Kidney (tissue), 14 donors: Measurements from ENCODE around the gene RFTN2. TPM values are rescaled to one million over a fixed set of nuclear protein-coding genes. Genes with fewer than 3 reads are reported as not detected.
"Not testable (repeated sequence)": the region's sequence is repeated elsewhere in the genome, so short reads cannot be mapped to it uniquely, and the experiment has no call there.

Source experiments
- DNase-seq, 5 donors: peaks; one replicate each; pipeline ENCODE4 v3.0.0-alpha.2; 2013 to 2020
- FAIRE-seq: peaks from 2 replicates; lab custom pipeline; 2012; peaks lifted over from hg19 to GRCh38; lab: Jason Lieb, UNC
- H3K27ac ChIP-seq, 2 donors: one replicate each; pipeline ENCODE4 v1.7.0; 2013; ENCODE audit warnings: low read depth in 2 of 2, low read length in 2 of 2, inconsistent platforms in 1 of 2
- H3K27me3 ChIP-seq: one replicate; pipeline ENCODE4 v1.7.1; 2013; ENCODE audit warnings: low read length, inconsistent platforms; ENCODE audit not compliant: control insufficient read depth, insufficient read depth
- H3K36me3 ChIP-seq, 3 donors: one replicate each; pipeline versions ENCODE4 v1.7.0 to v1.7.1; 2013; ENCODE audit warnings: low read length in 3 of 3, control low read depth in 1 of 3, inconsistent platforms in 1 of 3; ENCODE audit not compliant: insufficient read depth in 3 of 3, control insufficient read depth in 2 of 3
- H3K4me1 ChIP-seq, 3 donors: one replicate each; pipeline versions ENCODE4 v1.7.0 to v1.7.1; 2013; ENCODE audit warnings: low read length in 3 of 3, inconsistent platforms in 1 of 3, low read depth in 1 of 3; ENCODE audit not compliant: control insufficient read depth in 2 of 3, insufficient read depth in 2 of 3
- H3K4me3 ChIP-seq, 3 donors: one replicate each; pipeline versions ENCODE4 v1.7.0 to v1.8.1; 2013; ENCODE audit warnings: low read length in 3 of 3, control low read depth in 1 of 3, inconsistent platforms in 1 of 3
- H3K9ac ChIP-seq, 3 donors: one replicate each; pipeline versions ENCODE4 v1.7.0 to v1.7.1; 2013; ENCODE audit warnings: low read length in 3 of 3, control low read depth in 1 of 3, inconsistent platforms in 1 of 3
- H3K9me3 ChIP-seq, 3 donors: one replicate each; pipeline versions ENCODE4 v1.7.0 to v1.7.1; 2013; ENCODE audit warnings: low read length in 3 of 3, control low read depth in 1 of 3, inconsistent platforms in 1 of 3; ENCODE audit not compliant: control insufficient read depth in 2 of 3, insufficient read depth in 1 of 3
- CTCF ChIP-seq: IDR thresholded peaks from 3 replicates; pipeline ENCODE4 v1.5.1; 2012; ENCODE audit warnings: mild to moderate bottlenecking, moderate library complexity, borderline replicate concordance; ENCODE audit not compliant: insufficient read depth; ENCODE audit errors: extremely low read depth
- intact Hi-C: fragments of 100-400 bp; cut with DNase I; formaldehyde crosslinking; loops from one replicate; pipeline ENCODE4 v1.11.1; 2022
- polyA plus RNA-seq: library from polyadenylated mRNA; stranded (reverse); fragments of 350-450 nt; fragmentation: Illumina TruSeq; extraction: RNeasy Lipid Tissue Mini Kit (QIAGEN cat#74804); gene quantifications from one replicate; pipeline ENCODE4 v1.2.3, GENCODE V29; 2014; ENCODE audit warnings: low read depth, low replicate concordance; ENCODE audit not compliant: insufficient read depth
- total RNA-seq: library from RNA; stranded (reverse); fragmentation: NEBNext Ultra II Directional; extraction: Animal tissue kit (Norgen Biotek cat#: 25700); gene quantifications from one replicate; pipeline ENCODE4 v1.2.1, GENCODE V29; 2021
- donor health status: control.
- donor health status: control.
- donor health status: control.
- donor health status: control.
- donor health status: control.
- donor health status: DM: yes; HTN: yes; CAD: no.
- donor health status: Normal renal cell carcinoma (clear cell type).

The RFTN2 gene
- total and polyA plus RNA-seq, 2 donors from 2014 or later, result 1.4 to 4.0 TPM

DNA sequence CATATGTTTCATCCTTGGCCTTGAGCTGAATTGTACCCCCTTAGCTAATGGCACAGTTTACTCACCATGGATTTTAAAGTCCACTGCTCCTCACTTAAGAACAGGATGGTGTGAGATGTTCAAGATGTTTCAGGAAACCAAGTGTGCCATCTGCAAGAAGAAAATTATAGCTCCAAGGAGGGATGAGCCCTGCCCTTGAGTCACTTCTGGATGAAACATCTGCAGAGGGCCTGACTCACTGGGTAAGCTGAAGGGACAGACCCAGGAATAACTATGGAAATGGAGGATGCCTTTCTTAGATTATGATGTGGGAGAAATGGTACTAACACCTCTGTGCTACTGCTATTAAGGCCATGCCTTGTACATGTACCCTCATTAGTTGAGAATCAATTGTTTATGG lies 36.2 kb upstream of the RFTN2 start:
- H3K36me3 ChIP-seq, result peaks cover 0 to 2% (median 0%) of the 10 kb centered on the region in 3 donors
- H3K27ac ChIP-seq, result no peak overlapping the region
- FAIRE-seq (no peak), DNase-seq (no peak)
- peaks cover 0 to 9% (median 7%) of the 10 kb centered on the region in 3 donors for H3K4me1 ChIP-seq
- H3K4me3 ChIP-seq, result no peak overlapping the region
- no peaks in the 10 kb centered on the region for H3K27me3 ChIP-seq
- no peak for TF ChIP-seq CTCF
- no peak overlapping the region for H3K9ac ChIP-seq
- intact Hi-C loops, result no loop called here
- H3K9me3 ChIP-seq, result no peaks in the 10 kb centered on the region

DNA sequence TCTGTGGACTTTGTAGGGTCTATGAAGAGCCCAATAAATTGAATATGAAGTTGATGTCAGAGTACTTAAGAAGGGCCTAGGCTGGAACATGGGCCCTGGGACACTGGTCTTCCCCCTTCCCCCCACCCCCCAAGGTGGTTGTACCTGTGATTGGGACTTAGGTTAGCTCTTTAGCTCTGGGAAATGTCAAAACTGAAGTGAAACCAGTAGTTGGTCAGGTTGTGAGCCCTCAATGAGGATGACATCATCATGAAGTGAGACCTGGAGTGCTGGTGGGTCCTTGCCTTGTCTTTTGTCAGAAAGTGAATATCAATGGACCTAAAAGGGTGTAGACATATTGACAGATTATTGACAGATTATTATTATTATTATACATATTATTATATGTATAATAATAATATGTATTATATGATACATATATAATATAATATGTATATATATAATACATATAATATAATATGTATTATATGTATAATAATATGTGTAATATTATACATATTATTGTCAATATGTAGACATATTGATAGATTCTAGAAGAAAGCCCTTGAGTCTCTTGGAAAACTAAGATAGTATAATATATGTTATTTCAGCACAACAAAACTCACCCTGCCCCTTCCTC lies 35.1 kb upstream of the RFTN2 start:
- no peak for DNase-seq
- Histone ChIP-seq H3K9me3 (no peaks in the 10 kb centered on the region), H3K9ac (no peak overlapping the region), H3K4me3 (no peak overlapping the region), H3K4me1 (peaks cover 0 to 16% (median 7%) of the 10 kb centered on the region in 3 donors), H3K36me3 (peaks cover 0 to 2% (median 0%) of the 10 kb centered on the region in 3 donors), H3K27ac (no peak overlapping the region), H3K27me3 (no peaks in the 10 kb centered on the region)
- intact Hi-C loops, result no loop called here
- FAIRE-seq, result peak; percentile 58
- no peak for TF ChIP-seq CTCF

GRCh38 chr2:197709140-197709539 lies 33.8 kb upstream of the RFTN2 start:
- H3K9me3 ChIP-seq, FAIRE-seq, H3K27ac ChIP-seq, H3K9ac ChIP-seq, H3K27me3 ChIP-seq, H3K36me3 ChIP-seq, H3K4me3 ChIP-seq, intact Hi-C loops: not testable (repeated sequence)
- peaks cover 0 to 16% (median 7%) of the 10 kb centered on the region in 3 donors for H3K4me1 ChIP-seq
- peak in 1 of 5 donors; percentile 24 for DNase-seq

GRCh38 chr2:197708331-197708730 lies 32.9 kb upstream of the RFTN2 start:
- intact Hi-C loops, result no loop called here
- Histone ChIP-seq H3K9me3 (no peaks in the 10 kb centered on the region), H3K27ac (no peak overlapping the region), H3K4me3 (no peak overlapping the region), H3K36me3 (peaks cover 0 to 2% (median 0%) of the 10 kb centered on the region in 3 donors), H3K27me3 (no peaks in the 10 kb centered on the region), H3K4me1 (peaks cover 0 to 16% (median 7%) of the 10 kb centered on the region in 3 donors), H3K9ac (no peak overlapping the region)
- DNase-seq (no peak), FAIRE-seq (no peak)
- TF ChIP-seq CTCF, result no peak
